HEK293T (cell line): Measurements from ENCODE around the gene TNFRSF13B.

Source experiments
- BHLHE40 ChIP-seq: fragments of 450-650 bp; IDR thresholded peaks from 2 replicates; pipeline ENCODE4 v1.6.1; 2016; ENCODE audit warnings: mild to moderate bottlenecking, moderate library complexity, borderline replicate concordance
- FOXA1 ChIP-seq: fragments of 450-650 bp; IDR thresholded peaks from 2 replicates; pipeline ENCODE4 v1.6.1; 2016; ENCODE audit warnings: mild to moderate bottlenecking
- FOXK2 ChIP-seq: fragments of 450-650 bp; IDR thresholded peaks from 2 replicates; pipeline ENCODE4 v1.6.1; 2016; ENCODE audit warnings: mild to moderate bottlenecking
- FOXM1 ChIP-seq: fragments of 450-650 bp; IDR thresholded peaks from 2 replicates; pipeline ENCODE4 v1.6.1; 2017; ENCODE audit warnings: mild to moderate bottlenecking, borderline replicate concordance
- LEF1 ChIP-seq: fragments of 450-650 bp; IDR thresholded peaks from 2 replicates; pipeline ENCODE4 v1.6.1; 2017; ENCODE audit warnings: mild to moderate bottlenecking, borderline replicate concordance
- TF ChIP-seq, protein P1 (sequence below): fragments of 450-650 bp; IDR thresholded peaks from 2 replicates; pipeline ENCODE4 v1.6.1; 2016

DNA sequence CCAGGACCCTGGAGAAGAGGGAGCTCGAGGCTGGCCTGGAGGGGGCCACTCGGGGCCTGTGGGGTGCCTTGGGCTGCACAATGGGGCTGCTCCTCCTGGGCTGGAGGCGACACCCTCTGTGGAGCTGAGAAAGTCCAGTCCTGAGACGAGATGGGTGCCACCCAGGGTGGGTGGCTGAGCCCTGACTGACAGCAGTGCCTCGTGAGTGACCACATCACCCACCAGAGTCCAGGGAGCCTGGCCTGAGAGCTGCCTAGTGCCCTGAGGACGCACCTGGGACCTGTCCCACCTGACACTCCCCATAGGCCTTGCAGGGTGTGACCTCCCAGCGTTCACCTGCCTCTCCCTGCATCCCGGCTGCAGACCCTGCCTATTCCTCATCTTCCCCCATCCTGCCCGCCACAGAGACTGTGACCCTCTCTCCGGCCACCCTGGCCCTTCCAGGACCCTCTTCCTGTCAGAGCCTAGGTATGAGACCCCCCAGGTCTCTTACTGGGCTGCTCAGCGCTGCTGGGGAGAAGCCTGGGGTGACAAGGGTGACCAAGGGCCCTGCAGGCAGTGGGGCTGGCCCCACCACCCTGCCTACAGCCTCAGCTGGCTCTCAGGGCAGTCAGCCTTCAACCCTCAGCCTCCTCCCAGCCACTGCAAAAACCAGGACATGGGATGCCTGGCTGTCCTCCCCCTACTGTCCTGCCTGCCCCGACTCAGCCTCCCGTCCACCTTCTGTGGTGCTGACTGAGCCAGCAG lies 41.2 kb downstream of the TNFRSF13B start:
- TF ChIP-seq LEF1 (no peak), BHLHE40 (no peak), FOXK2 (no peak), FOXA1 (no peak), FOXM1 (no peak)
- TF ChIP-seq, protein P1, sequence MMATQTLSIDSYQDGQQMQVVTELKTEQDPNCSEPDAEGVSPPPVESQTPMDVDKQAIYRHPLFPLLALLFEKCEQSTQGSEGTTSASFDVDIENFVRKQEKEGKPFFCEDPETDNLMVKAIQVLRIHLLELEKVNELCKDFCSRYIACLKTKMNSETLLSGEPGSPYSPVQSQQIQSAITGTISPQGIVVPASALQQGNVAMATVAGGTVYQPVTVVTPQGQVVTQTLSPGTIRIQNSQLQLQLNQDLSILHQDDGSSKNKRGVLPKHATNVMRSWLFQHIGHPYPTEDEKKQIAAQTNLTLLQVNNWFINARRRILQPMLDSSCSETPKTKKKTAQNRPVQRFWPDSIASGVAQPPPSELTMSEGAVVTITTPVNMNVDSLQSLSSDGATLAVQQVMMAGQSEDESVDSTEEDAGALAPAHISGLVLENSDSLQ, result no peak
